ENCODE results near the gene RAB8A.

Gene RAB8A

DNA sequence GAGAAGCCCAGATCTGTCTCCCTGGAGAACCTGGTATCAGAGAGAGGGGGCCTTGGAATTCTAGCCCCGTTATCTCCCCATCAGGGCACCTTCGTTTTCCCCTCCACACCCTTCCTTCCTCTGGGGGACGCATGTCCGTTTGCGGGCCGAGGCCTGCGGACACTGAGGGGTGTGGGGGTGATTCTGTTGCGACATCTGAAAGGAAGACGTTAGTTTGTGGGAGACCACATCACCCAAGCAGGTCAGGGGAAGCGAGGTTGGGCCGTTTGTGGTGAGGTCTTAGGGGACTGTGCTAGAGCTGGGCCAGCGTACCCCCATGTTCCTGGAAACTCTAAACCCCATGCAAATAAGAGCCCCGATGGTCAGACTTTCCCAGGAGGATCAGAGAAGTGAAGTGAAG is 28.1 kb downstream of the RAB8A start:
- Histone ChIP-seq H2AFZ (ENCODE audit: low read depth, low read length) (no peak overlapping the region), H3K4ac (ENCODE audit: low read depth in 1 of 2, low read length in 2 of 2) (no peak overlapping the region), H3K18ac (ENCODE audit: low read depth in 1 of 2, low read length in 2 of 2) (no peak overlapping the region), H3K27ac (ENCODE audit: low read length, poor library complexity, severe bottlenecking) (no peak overlapping the region), H3K23ac (ENCODE audit: low read length in 2 of 2) (no peak overlapping the region), H3K4me1 (ENCODE audit: control insufficient read depth, insufficient read depth, low read depth, low read length) (peaks cover 2% of the 10 kb centered on the region), H3K27me3 (ENCODE audit: control insufficient read depth in 1 of 2, insufficient read depth in 1 of 2, low read length in 2 of 2) (peaks cover 3 to 14% of the 10 kb centered on the region in 2 experiments), H2BK12ac (ENCODE audit: low read length in 2 of 2) (no peak overlapping the region), H3K4me2 (ENCODE audit: low read length, poor library complexity, severe bottlenecking) (no peak overlapping the region), H2BK5ac (ENCODE audit: low read depth, low read length, poor library complexity, severe bottlenecking) (no peak overlapping the region), H3K79me1 (replicated peaks; ENCODE audit: low read length, poor library complexity, severe bottlenecking) (no peaks in the 10 kb centered on the region), H4K8ac (ENCODE audit: low read length) (no peak overlapping the region), H3K36me3 (ENCODE audit: control insufficient read depth in 1 of 2, insufficient read depth in 2 of 2, low read depth in 1 of 2, low read length in 2 of 2) (no peaks in the 10 kb centered on the region), H2AK5ac (ENCODE audit: low read length, severe bottlenecking) (no peak overlapping the region), H3K14ac (ENCODE audit: low read length in 2 of 2) (no peak overlapping the region), H3K9ac (ENCODE audit: low read length) (no peak overlapping the region), H4K91ac (ENCODE audit: low read length) (no peak overlapping the region), H3K9me3 (ENCODE audit: control insufficient read depth, low read length) (no peaks in the 10 kb centered on the region), H2BK15ac (ENCODE audit: low read depth, poor library complexity, severe bottlenecking) (no peak overlapping the region), H2BK120ac (ENCODE audit: low read depth, low read length) (no peak overlapping the region), H3K4me3 (ENCODE audit: insufficient read depth in 1 of 2, low read depth in 1 of 2, low read length in 2 of 2) (no peak overlapping the region)
- WGBS: 84% methylated on average over 13 of the region's 13 CpGs
- no peak for DNase-seq

GRCh38 chr19:16141043-16141442 is 29.4 kb downstream of the RAB8A start:
- 70% methylated on average over 4 of the region's 4 CpGs for WGBS
- no peak overlapping the region for H3K4ac ChIP-seq (ENCODE audit: low read depth in 1 of 2, low read length in 2 of 2)
- H2AFZ ChIP-seq (ENCODE audit: low read depth, low read length): no peak overlapping the region
- no peak overlapping the region for H2BK12ac ChIP-seq (ENCODE audit: low read length in 2 of 2)
- H3K27ac ChIP-seq (ENCODE audit: low read length, poor library complexity, severe bottlenecking): no peak overlapping the region
- H2BK15ac ChIP-seq (ENCODE audit: low read depth, poor library complexity, severe bottlenecking): no peak overlapping the region
- no peak overlapping the region for H3K18ac ChIP-seq (ENCODE audit: low read depth in 1 of 2, low read length in 2 of 2)
- peaks cover 3 to 16% of the 10 kb centered on the region in 2 experiments for H3K27me3 ChIP-seq (ENCODE audit: control insufficient read depth in 1 of 2, insufficient read depth in 1 of 2, low read length in 2 of 2)
- no peak overlapping the region for H3K14ac ChIP-seq (ENCODE audit: low read length in 2 of 2)
- no peaks in the 10 kb centered on the region for H3K9me3 ChIP-seq (ENCODE audit: control insufficient read depth, low read length)
- no peak overlapping the region for H4K91ac ChIP-seq (ENCODE audit: low read length)
- no peak overlapping the region for H4K8ac ChIP-seq (ENCODE audit: low read length)
- H2BK5ac ChIP-seq (ENCODE audit: low read depth, low read length, poor library complexity, severe bottlenecking): no peak overlapping the region
- no peaks in the 10 kb centered on the region for H3K79me1 ChIP-seq (replicated peaks; ENCODE audit: low read length, poor library complexity, severe bottlenecking)
- no peak overlapping the region for H3K23ac ChIP-seq (ENCODE audit: low read length in 2 of 2)
- H3K36me3 ChIP-seq (ENCODE audit: control insufficient read depth in 1 of 2, insufficient read depth in 2 of 2, low read depth in 1 of 2, low read length in 2 of 2): no peaks in the 10 kb centered on the region
- no peak for DNase-seq
- H3K4me2 ChIP-seq (ENCODE audit: low read length, poor library complexity, severe bottlenecking): no peak overlapping the region
- no peak overlapping the region for H3K4me3 ChIP-seq (ENCODE audit: insufficient read depth in 1 of 2, low read depth in 1 of 2, low read length in 2 of 2)
- peaks cover 2% of the 10 kb centered on the region for H3K4me1 ChIP-seq (ENCODE audit: control insufficient read depth, insufficient read depth, low read depth, low read length)
- no peak overlapping the region for H3K9ac ChIP-seq (ENCODE audit: low read length)
- H2BK120ac ChIP-seq (ENCODE audit: low read depth, low read length): no peak overlapping the region
- H2AK5ac ChIP-seq (ENCODE audit: low read length, severe bottlenecking): no peak overlapping the region

GRCh38 chr19:16142032-16142580 is 30.4 kb downstream of the RAB8A start:
- H3K4me3 ChIP-seq (ENCODE audit: insufficient read depth in 1 of 2, low read depth in 1 of 2, low read length in 2 of 2): no peak overlapping the region
- no peak for DNase-seq
- H2BK120ac ChIP-seq (ENCODE audit: low read depth, low read length): no peak overlapping the region
- no peak overlapping the region for H4K91ac ChIP-seq (ENCODE audit: low read length)
- no peak overlapping the region for H3K4me2 ChIP-seq (ENCODE audit: low read length, poor library complexity, severe bottlenecking)
- H3K27ac ChIP-seq (ENCODE audit: low read length, poor library complexity, severe bottlenecking): no peak overlapping the region
- peaks cover 3 to 10% of the 10 kb centered on the region in 2 experiments for H3K27me3 ChIP-seq (ENCODE audit: control insufficient read depth in 1 of 2, insufficient read depth in 1 of 2, low read length in 2 of 2)
- H3K36me3 ChIP-seq (ENCODE audit: control insufficient read depth in 1 of 2, insufficient read depth in 2 of 2, low read depth in 1 of 2, low read length in 2 of 2): no peaks in the 10 kb centered on the region
- no peak overlapping the region for H3K4ac ChIP-seq (ENCODE audit: low read depth in 1 of 2, low read length in 2 of 2)
- no peak overlapping the region for H4K8ac ChIP-seq (ENCODE audit: low read length)
- no peak overlapping the region for H2BK12ac ChIP-seq (ENCODE audit: low read length in 2 of 2)
- H3K18ac ChIP-seq (ENCODE audit: low read depth in 1 of 2, low read length in 2 of 2): no peak overlapping the region
- H2AFZ ChIP-seq (ENCODE audit: low read depth, low read length): no peak overlapping the region
- H2AK5ac ChIP-seq (ENCODE audit: low read length, severe bottlenecking): no peak overlapping the region
- 85% methylated on average over 9 of the region's 9 CpGs for WGBS
- H3K79me1 ChIP-seq (replicated peaks; ENCODE audit: low read length, poor library complexity, severe bottlenecking): no peaks in the 10 kb centered on the region
- no peaks in the 10 kb centered on the region for H3K9me3 ChIP-seq (ENCODE audit: control insufficient read depth, low read length)
- H3K23ac ChIP-seq (ENCODE audit: low read length in 2 of 2): no peak overlapping the region
- H3K9ac ChIP-seq (ENCODE audit: low read length): no peak overlapping the region
- H2BK15ac ChIP-seq (ENCODE audit: low read depth, poor library complexity, severe bottlenecking): no peak overlapping the region
- peaks cover 2% of the 10 kb centered on the region for H3K4me1 ChIP-seq (ENCODE audit: control insufficient read depth, insufficient read depth, low read depth, low read length)
- H3K14ac ChIP-seq (ENCODE audit: low read length in 2 of 2): no peak overlapping the region
- no peak overlapping the region for H2BK5ac ChIP-seq (ENCODE audit: low read depth, low read length, poor library complexity, severe bottlenecking)

GRCh38 chr19:16143399-16144215 is 31.9 kb downstream of the RAB8A start, which contains the start of gene HSH2D:
Gene HSH2D (plus strand): TSS chr19:16143685. CDS start chr19:16148751, 5,066 bp downstream.
- H3K27me3 ChIP-seq (ENCODE audit: control insufficient read depth in 1 of 2, insufficient read depth in 1 of 2, low read length in 2 of 2): peaks cover 3 to 10% of the 10 kb centered on the region in 2 experiments

More at GRCh38 chr19:16143399-16144215, 31.9 kb downstream of the RAB8A start, which contains the start of gene HSH2D:
- H4K8ac ChIP-seq (ENCODE audit: low read length): no peak within 1 kb of the TSS
- no peak within 1 kb of the TSS for H3K4me3 ChIP-seq (ENCODE audit: insufficient read depth in 1 of 2, low read depth in 1 of 2, low read length in 2 of 2)
- H3K4me2 ChIP-seq (ENCODE audit: low read length, poor library complexity, severe bottlenecking): no peak within 1 kb of the TSS
- no peak within 1 kb of the TSS for H3K9ac ChIP-seq (ENCODE audit: low read length)
- H2AK5ac ChIP-seq (ENCODE audit: low read length, severe bottlenecking): no peak within 1 kb of the TSS
- no peak within 1 kb of the TSS for H2BK120ac ChIP-seq (ENCODE audit: low read depth, low read length)
- no peak within 1 kb of the TSS for H2AFZ ChIP-seq (ENCODE audit: low read depth, low read length)
- DNase-seq: no peak
- no peak within 1 kb of the TSS for H2BK5ac ChIP-seq (ENCODE audit: low read depth, low read length, poor library complexity, severe bottlenecking)
- H3K79me1 ChIP-seq (replicated peaks; ENCODE audit: low read length, poor library complexity, severe bottlenecking): no peaks in the 10 kb centered on the region
- WGBS: 41% methylated on average over 12 of the region's 13 CpGs
- H3K27ac ChIP-seq (ENCODE audit: low read length, poor library complexity, severe bottlenecking): no peak within 1 kb of the TSS
- H3K4me1 ChIP-seq (ENCODE audit: control insufficient read depth, insufficient read depth, low read depth, low read length): peaks cover 3% of the 10 kb centered on the region
- H2BK15ac ChIP-seq (ENCODE audit: low read depth, poor library complexity, severe bottlenecking): no peak within 1 kb of the TSS
- no peak within 1 kb of the TSS for H3K4ac ChIP-seq (ENCODE audit: low read depth in 1 of 2, low read length in 2 of 2)
- H3K9me3 ChIP-seq (ENCODE audit: control insufficient read depth, low read length): no peaks in the 10 kb centered on the region
- no peak within 1 kb of the TSS for H3K23ac ChIP-seq (ENCODE audit: low read length in 2 of 2)
- no peak within 1 kb of the TSS for H3K14ac ChIP-seq (ENCODE audit: low read length in 2 of 2)
- no peak within 1 kb of the TSS for H2BK12ac ChIP-seq (ENCODE audit: low read length in 2 of 2)
- no peaks in the 10 kb centered on the region for H3K36me3 ChIP-seq (ENCODE audit: control insufficient read depth in 1 of 2, insufficient read depth in 2 of 2, low read depth in 1 of 2, low read length in 2 of 2)
- H3K18ac ChIP-seq (ENCODE audit: low read depth in 1 of 2, low read length in 2 of 2): no peak within 1 kb of the TSS
- no peak within 1 kb of the TSS for H4K91ac ChIP-seq (ENCODE audit: low read length)

Data from mesenchymal stem cell (in vitro differentiated cells and primary cell).